Astrocyte (in vitro differentiated cells and primary cell): ENCODE results near the gene PYGL.

Source experiments
- EZH2 ChIP-seq: IDR thresholded peaks from 2 replicates; pipeline ENCODE4 v1.6.1; 2012; ENCODE audit warnings: mild to moderate bottlenecking, low read length, inconsistent platforms; ENCODE audit not compliant: insufficient read depth
- TF ChIP-seq, protein P1 (sequence below): IDR thresholded peaks from 2 replicates; pipeline ENCODE4 v1.5.1; 2011; ENCODE audit warnings: low read depth, mild to moderate bottlenecking, inconsistent platforms, low read length, moderate library complexity; ENCODE audit not compliant: insufficient read depth

DNA sequence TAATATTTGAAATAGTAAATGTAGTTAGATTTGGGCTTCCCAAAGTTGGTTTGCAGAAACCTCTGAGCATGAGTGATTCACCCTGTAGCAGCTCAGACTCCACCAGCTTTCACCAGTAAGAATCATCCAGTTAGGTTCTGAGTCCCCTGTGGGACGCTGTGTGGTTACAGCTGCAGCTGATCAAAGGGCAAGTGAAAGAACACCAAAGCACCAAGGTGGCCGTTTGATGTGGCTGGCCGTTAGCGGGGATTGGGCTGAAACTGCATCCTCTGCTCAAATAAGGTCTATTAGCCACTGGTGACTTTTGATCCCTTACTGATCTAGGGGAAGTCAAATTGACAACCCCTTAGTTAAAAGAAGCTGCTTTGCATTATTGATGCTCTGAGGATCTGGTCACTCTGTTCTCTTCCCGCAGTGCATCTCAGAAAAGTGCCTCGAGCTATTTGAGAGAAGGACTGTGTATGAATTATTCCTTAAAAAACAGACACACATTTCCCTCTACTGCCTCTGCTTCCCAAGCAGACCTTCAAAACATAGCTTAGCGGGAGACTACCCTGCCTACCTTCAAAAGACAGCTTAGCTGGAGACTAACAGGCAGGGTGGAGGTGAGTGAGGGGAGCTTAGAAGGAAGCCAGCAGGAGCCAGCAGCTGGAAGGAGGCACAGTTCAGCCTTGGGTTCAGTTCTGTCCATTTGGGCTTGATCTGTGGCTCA, 68.8 kb downstream of the PYGL start:
- TF ChIP-seq, protein P1, sequence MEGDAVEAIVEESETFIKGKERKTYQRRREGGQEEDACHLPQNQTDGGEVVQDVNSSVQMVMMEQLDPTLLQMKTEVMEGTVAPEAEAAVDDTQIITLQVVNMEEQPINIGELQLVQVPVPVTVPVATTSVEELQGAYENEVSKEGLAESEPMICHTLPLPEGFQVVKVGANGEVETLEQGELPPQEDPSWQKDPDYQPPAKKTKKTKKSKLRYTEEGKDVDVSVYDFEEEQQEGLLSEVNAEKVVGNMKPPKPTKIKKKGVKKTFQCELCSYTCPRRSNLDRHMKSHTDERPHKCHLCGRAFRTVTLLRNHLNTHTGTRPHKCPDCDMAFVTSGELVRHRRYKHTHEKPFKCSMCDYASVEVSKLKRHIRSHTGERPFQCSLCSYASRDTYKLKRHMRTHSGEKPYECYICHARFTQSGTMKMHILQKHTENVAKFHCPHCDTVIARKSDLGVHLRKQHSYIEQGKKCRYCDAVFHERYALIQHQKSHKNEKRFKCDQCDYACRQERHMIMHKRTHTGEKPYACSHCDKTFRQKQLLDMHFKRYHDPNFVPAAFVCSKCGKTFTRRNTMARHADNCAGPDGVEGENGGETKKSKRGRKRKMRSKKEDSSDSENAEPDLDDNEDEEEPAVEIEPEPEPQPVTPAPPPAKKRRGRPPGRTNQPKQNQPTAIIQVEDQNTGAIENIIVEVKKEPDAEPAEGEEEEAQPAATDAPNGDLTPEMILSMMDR: no peak
- no peak for TF ChIP-seq EZH2
